ENCODE measurements around the gene OR4K14. TPM values are rescaled to one million over a fixed set of nuclear protein-coding genes. Genes with fewer than 3 reads are reported as not detected.
"Not testable (repeated sequence)": the region's sequence is repeated elsewhere in the genome, so short reads cannot be mapped to it uniquely, and the experiment has no call there.

The OR4K14 gene
- total RNA-seq, 2 donors from 2014 or later: not detected

GRCh38 chr14:19993438-19993837 is 25.7 kb downstream of the OR4K14 start:
- no peak overlapping the region for H3K27ac ChIP-seq
- intact Hi-C loops (cut with DNase I): no loop called here
- 75% methylated on average over 2 of the region's 2 CpGs for WGBS
- no peak overlapping the region for H3K4me3 ChIP-seq
- TF ChIP-seq POLR2AphosphoS5 (IDR thresholded peaks at IDR 0.05) (no peak), POLR2A (IDR thresholded peaks at IDR 0.05) (no peak), CTCF (IDR thresholded peaks at IDR 0.05) (no peak)
- DNase-seq (ENCODE audit: low spot score): no peak
- no peaks in the 10 kb centered on the region for H3K4me1 ChIP-seq (replicated peaks)
- H3K36me3 ChIP-seq: no peaks in the 10 kb centered on the region
- H3K27me3 ChIP-seq (replicated peaks; ENCODE audit: insufficient read depth): no peaks in the 10 kb centered on the region
- H3K9me3 ChIP-seq: no peaks in the 10 kb centered on the region

- no peak for DNase-seq (ENCODE audit: low spot score)
- H3K4me1 ChIP-seq (replicated peaks): no peaks in the 10 kb centered on the region
- H3K36me3 ChIP-seq: no peaks in the 10 kb centered on the region
- intact Hi-C loops (cut with DNase I): no loop called here
- no peaks in the 10 kb centered on the region for H3K27me3 ChIP-seq (replicated peaks; ENCODE audit: insufficient read depth)
- H3K9me3 ChIP-seq: no peaks in the 10 kb centered on the region
- H3K27ac ChIP-seq: no peak within 1 kb of the TSS
- no peak within 1 kb of the TSS for H3K4me3 ChIP-seq
- 90% methylated on average over 3 of the region's 3 CpGs for WGBS
- TF ChIP-seq CTCF (IDR thresholded peaks at IDR 0.05) (no peak), POLR2AphosphoS5 (IDR thresholded peaks at IDR 0.05) (no peak), POLR2A (IDR thresholded peaks at IDR 0.05) (no peak)
Measured at GRCh38 chr14:19975291-19975690, 43.8 kb downstream of the OR4K14 start, which contains the start of gene OR4K15. Gene OR4K15 (plus strand): TSS chr14:19975591. CDS start chr14:19975591, 0 bp downstream.

GRCh38 chr14:19974844-19975243 is 44.3 kb downstream of the OR4K14 start:
- Histone ChIP-seq H3K27ac (no peak overlapping the region), H3K36me3 (no peaks in the 10 kb centered on the region), H3K4me1 (replicated peaks) (no peaks in the 10 kb centered on the region), H3K4me3 (no peak overlapping the region), H3K27me3 (replicated peaks; ENCODE audit: insufficient read depth) (no peaks in the 10 kb centered on the region), H3K9me3 (no peaks in the 10 kb centered on the region)
- TF ChIP-seq POLR2AphosphoS5 (IDR thresholded peaks at IDR 0.05): no peak
- TF ChIP-seq CTCF (IDR thresholded peaks at IDR 0.05): no peak
- TF ChIP-seq POLR2A (IDR thresholded peaks at IDR 0.05): no peak
- intact Hi-C loops (cut with DNase I): no loop called here
- 86% methylated on average over 1 of the region's 1 CpG for WGBS
- DNase-seq (ENCODE audit: low spot score): no peak

GRCh38 chr14:19969735-19970134 is 49.4 kb downstream of the OR4K14 start:
- intact Hi-C loops (cut with DNase I); H3K4me1 ChIP-seq (replicated peaks); H3K27ac ChIP-seq; H3K27me3 ChIP-seq (replicated peaks; ENCODE audit: insufficient read depth); H3K4me3 ChIP-seq; H3K36me3 ChIP-seq; DNase-seq (ENCODE audit: low spot score); H3K9me3 ChIP-seq: not testable (repeated sequence)
- WGBS: 68% methylated on average over 2 of the region's 2 CpGs

Other genes with a start within 250 kb of the OR4K14 start
- gene OR4M1, start 245.8 kb downstream of the OR4K14 start, total RNA-seq: not detected
- not detected for gene OR4N2, start 215.5 kb downstream of the OR4K14 start, total RNA-seq
- not detected for gene OR4K2, start 144.2 kb downstream of the OR4K14 start, total RNA-seq
- not detected for gene OR4K5, start 98.7 kb downstream of the OR4K14 start, total RNA-seq
- not detected for gene OR4K1, start 88.4 kb downstream of the OR4K14 start, total RNA-seq
- gene OR4K15, start 43.7 kb downstream of the OR4K14 start, total RNA-seq: not detected
- gene OR4Q2, start 17.1 kb downstream of the OR4K14 start, total RNA-seq: not detected
- not detected for gene OR4K13, start 16.7 kb upstream of the OR4K14 start, total RNA-seq
- gene OR4L1, start 40.7 kb upstream of the OR4K14 start, total RNA-seq: not detected
- gene OR4K17, start 91.4 kb upstream of the OR4K14 start, total RNA-seq: not detected
- not detected for gene OR4N5, start 119.5 kb upstream of the OR4K14 start, total RNA-seq
- gene OR11G2, start 171.6 kb upstream of the OR4K14 start, total RNA-seq: not detected
- not detected for gene OR11H6, start 204.4 kb upstream of the OR4K14 start, total RNA-seq
- gene OR11H7, start 209.7 kb upstream of the OR4K14 start, total RNA-seq: not detected
- gene OR11H4, start 220.0 kb upstream of the OR4K14 start, total RNA-seq: not detected

Data from prostate gland (tissue), 2 donors.